Measurements from ENCODE around the gene SOBP. TPM values are rescaled to one million over a fixed set of nuclear protein-coding genes. Genes with fewer than 3 reads are reported as not detected.

SOBP gene
- total and polyA plus RNA-seq, 7 donors, result 5.7 to 27.6 (median 19.5) TPM

GRCh38 chr6:107621229-107621937, 131.5 kb downstream of the SOBP start:
- Histone ChIP-seq H3K4me1 (peaks cover 53% of the 10 kb centered on the region), H3K36me3 (ENCODE audit: insufficient read depth in 1 of 2, low read depth in 1 of 2) (no peaks in the 10 kb centered on the region), H3K9me3 (no peaks in the 10 kb centered on the region), H3K27me3 (ENCODE audit: insufficient read depth in 3 of 3, low read length in 2 of 3) (no peaks in the 10 kb centered on the region), H3K4me3 (no peak overlapping the region), H3K27ac (no peak overlapping the region)
- ATAC-seq, result no peak
- DNase-seq, result no peak
- intact Hi-C loops (cut with DNase I), result no loop called here
- TF ChIP-seq CTCF (IDR thresholded peaks at IDR 0.05), result no peak
- 71 to 81% (median 75%) methylated on average over 6 of the region's 6 CpGs for WGBS, 3 donors

- no peaks in the 10 kb centered on the region for H3K9me3 ChIP-seq
- no peak for TF ChIP-seq CTCF (IDR thresholded peaks at IDR 0.05)
- no peak overlapping the region for H3K27ac ChIP-seq
- H3K4me3 ChIP-seq, result no peak overlapping the region
- H3K4me1 ChIP-seq, result peaks cover 53% of the 10 kb centered on the region
- no peaks in the 10 kb centered on the region for H3K27me3 ChIP-seq (ENCODE audit: insufficient read depth in 3 of 3, low read length in 2 of 3)
- ATAC-seq (no peak), DNase-seq (no peak)
- intact Hi-C loops (cut with DNase I), result no loop called here
- no peaks in the 10 kb centered on the region for H3K36me3 ChIP-seq (ENCODE audit: insufficient read depth in 1 of 2, low read depth in 1 of 2)
- 81 to 86% (median 82%) methylated on average over 1 of the region's 1 CpG for WGBS, 3 donors
Observed at GRCh38 chr6:107622269-107622668, 132.4 kb downstream of the SOBP start.

GRCh38 chr6:107624050-107624449, 134.1 kb downstream of the SOBP start:
- ATAC-seq (peak in 2 of 4 donors; percentile 17 to 45), DNase-seq (no peak)
- no peaks in the 10 kb centered on the region for H3K36me3 ChIP-seq (ENCODE audit: insufficient read depth in 1 of 2, low read depth in 1 of 2)
- no peak overlapping the region for H3K4me3 ChIP-seq
- peaks cover 46% of the 10 kb centered on the region for H3K4me1 ChIP-seq
- 70 to 73% (median 71%) methylated on average over 3 of the region's 3 CpGs for WGBS, 3 donors
- no peaks in the 10 kb centered on the region for H3K9me3 ChIP-seq
- no peaks in the 10 kb centered on the region for H3K27me3 ChIP-seq (ENCODE audit: insufficient read depth in 3 of 3, low read length in 2 of 3)
- intact Hi-C loops (cut with DNase I), result no loop called here
- no peak for TF ChIP-seq CTCF (IDR thresholded peaks at IDR 0.05)
- peak overlapping the region; percentile 46 for H3K27ac ChIP-seq

GRCh38 chr6:107624541-107624940, 134.6 kb downstream of the SOBP start:
- Histone ChIP-seq H3K27ac (peak overlapping the region; percentile 46), H3K4me1 (peaks cover 50% of the 10 kb centered on the region), H3K36me3 (ENCODE audit: insufficient read depth in 1 of 2, low read depth in 1 of 2) (no peaks in the 10 kb centered on the region), H3K9me3 (no peaks in the 10 kb centered on the region), H3K4me3 (no peak overlapping the region), H3K27me3 (ENCODE audit: insufficient read depth in 3 of 3, low read length in 2 of 3) (no peaks in the 10 kb centered on the region)
- intact Hi-C loops (cut with DNase I), result no loop called here
- WGBS, 3 donors, result 41 to 81% (median 56%) methylated on average over 1 of the region's 1 CpG
- no peak for TF ChIP-seq CTCF (IDR thresholded peaks at IDR 0.05)
- DNase-seq, result no peak
- ATAC-seq, result peak; percentile 51 to 69 (median 60)

- Histone ChIP-seq H3K4me1 (peaks cover 50% of the 10 kb centered on the region), H3K27ac (peak overlapping the region; percentile 46)
- WGBS, 3 donors, result 25 to 50% (median 32%) methylated on average over 1 of the region's 1 CpG
Observed at GRCh38 chr6:107625264-107625663, 135.3 kb downstream of the SOBP start.

More at GRCh38 chr6:107625264-107625663, 135.3 kb downstream of the SOBP start:
- Histone ChIP-seq H3K36me3 (ENCODE audit: insufficient read depth in 1 of 2, low read depth in 1 of 2) (no peaks in the 10 kb centered on the region), H3K27me3 (ENCODE audit: insufficient read depth in 3 of 3, low read length in 2 of 3) (no peaks in the 10 kb centered on the region), H3K4me3 (no peak overlapping the region), H3K9me3 (no peaks in the 10 kb centered on the region)
- no peak for TF ChIP-seq CTCF (IDR thresholded peaks at IDR 0.05)
- intact Hi-C loops (cut with DNase I), result no loop called here
- peak in 1 of 2 donors; percentile 39 for DNase-seq
- ATAC-seq, result peak; percentile 45 to 90 (median 76)
